ENCODE measurements around the gene ANKS1B. TPM values are rescaled to one million over a fixed set of nuclear protein-coding genes. Genes with fewer than 3 reads are reported as not detected.

ANKS1B gene
- total RNA-seq, 4 donors from 2014 or later = 34.5 to 81.9 (median 71.1) TPM

DNA sequence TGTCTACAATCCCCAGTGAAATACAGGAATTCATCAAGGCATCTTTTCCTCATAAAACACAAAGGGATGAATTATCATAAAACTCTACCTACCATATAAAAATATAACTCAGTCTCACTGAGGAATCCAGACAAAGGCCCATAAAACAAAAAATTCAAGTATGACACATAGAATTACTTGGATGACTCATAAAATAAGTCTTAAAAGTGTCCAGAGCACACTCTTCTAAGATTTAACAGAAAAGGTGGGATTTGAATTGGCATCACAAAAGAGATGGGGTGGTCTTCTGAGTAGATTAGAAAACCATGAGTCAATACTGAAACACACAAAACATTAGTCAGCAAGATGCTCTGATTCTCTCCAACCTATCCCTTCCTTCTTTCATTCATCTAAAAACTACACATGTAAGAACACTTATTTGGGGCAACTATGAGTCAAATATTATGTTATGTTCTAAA, 539.8 kb downstream of the ANKS1B start:
- Histone ChIP-seq H3K9me3 (no peaks in the 10 kb centered on the region), H3K27me3 (no peaks in the 10 kb centered on the region), H3K36me3 (no peaks in the 10 kb centered on the region), H3K4me3 (replicated peaks in 1 of 3) (no peak overlapping the region), H3K4me1 (no peaks in the 10 kb centered on the region), H3K27ac (no peak overlapping the region)
- intact Hi-C loops (cut with DNase I) = no loop called here
- no peak for TF ChIP-seq POLR2A (IDR thresholded peaks at IDR 0.05)
- TF ChIP-seq, protein P1, sequence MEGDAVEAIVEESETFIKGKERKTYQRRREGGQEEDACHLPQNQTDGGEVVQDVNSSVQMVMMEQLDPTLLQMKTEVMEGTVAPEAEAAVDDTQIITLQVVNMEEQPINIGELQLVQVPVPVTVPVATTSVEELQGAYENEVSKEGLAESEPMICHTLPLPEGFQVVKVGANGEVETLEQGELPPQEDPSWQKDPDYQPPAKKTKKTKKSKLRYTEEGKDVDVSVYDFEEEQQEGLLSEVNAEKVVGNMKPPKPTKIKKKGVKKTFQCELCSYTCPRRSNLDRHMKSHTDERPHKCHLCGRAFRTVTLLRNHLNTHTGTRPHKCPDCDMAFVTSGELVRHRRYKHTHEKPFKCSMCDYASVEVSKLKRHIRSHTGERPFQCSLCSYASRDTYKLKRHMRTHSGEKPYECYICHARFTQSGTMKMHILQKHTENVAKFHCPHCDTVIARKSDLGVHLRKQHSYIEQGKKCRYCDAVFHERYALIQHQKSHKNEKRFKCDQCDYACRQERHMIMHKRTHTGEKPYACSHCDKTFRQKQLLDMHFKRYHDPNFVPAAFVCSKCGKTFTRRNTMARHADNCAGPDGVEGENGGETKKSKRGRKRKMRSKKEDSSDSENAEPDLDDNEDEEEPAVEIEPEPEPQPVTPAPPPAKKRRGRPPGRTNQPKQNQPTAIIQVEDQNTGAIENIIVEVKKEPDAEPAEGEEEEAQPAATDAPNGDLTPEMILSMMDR (IDR thresholded peaks at IDR 0.05) = no peak
- no peak for DNase-seq

DNA sequence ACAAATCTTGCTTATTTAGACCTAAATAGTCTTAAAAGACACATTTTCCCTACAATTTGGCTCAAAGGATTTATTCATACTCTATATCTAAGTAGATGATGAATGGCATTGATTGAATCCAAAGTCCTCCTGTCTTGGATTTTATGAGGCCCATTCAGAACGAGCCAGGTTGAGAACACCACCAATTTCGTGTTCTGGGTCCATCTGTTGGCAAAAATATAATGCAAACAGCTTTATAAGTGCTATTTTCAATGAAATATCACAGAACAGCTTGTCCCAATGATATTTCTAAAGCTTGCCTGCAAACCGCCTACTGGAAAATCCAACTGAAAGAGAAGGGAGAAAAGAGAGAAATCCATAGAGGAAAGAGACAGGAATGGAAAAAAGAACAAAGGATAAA, 542.0 kb downstream of the ANKS1B start:
- TF ChIP-seq, protein P1 (IDR thresholded peaks at IDR 0.05) = no peak
- TF ChIP-seq POLR2A (IDR thresholded peaks at IDR 0.05) = no peak
- H3K27ac ChIP-seq = no peak overlapping the region
- no peaks in the 10 kb centered on the region for H3K9me3 ChIP-seq
- WGBS, 2 donors = 70 to 81% methylated on average over 3 of the region's 3 CpGs
- H3K4me1 ChIP-seq = no peaks in the 10 kb centered on the region
- no peak for DNase-seq
- no peaks in the 10 kb centered on the region for H3K27me3 ChIP-seq
- H3K4me3 ChIP-seq (replicated peaks in 1 of 3) = peak overlapping the region in 1 of 3 donors; percentile 0
- no peaks in the 10 kb centered on the region for H3K36me3 ChIP-seq
- intact Hi-C loops (cut with DNase I) = no loop called here

DNA sequence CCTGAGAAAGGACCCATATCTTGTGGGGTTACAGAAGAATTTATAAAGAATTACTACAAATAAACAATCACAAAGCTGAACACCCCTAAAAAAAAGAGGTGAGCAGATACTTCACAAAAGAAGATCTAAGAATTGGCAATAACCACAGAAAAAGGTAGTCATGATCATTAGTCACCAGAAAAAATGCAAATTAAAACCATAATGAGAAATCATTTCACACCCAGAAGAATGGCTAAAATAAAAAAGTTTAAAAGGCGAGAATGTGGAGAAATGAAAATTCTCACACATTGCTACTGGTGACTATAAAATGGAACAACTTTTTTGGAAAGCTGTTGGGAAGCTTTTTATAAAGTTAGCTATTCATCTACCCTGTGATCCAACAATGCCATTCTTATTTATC, 545.3 kb downstream of the ANKS1B start:
- intact Hi-C loops (cut with DNase I) = no loop called here
- H3K36me3 ChIP-seq = no peaks in the 10 kb centered on the region
- H3K27ac ChIP-seq = no peak overlapping the region
- H3K4me1 ChIP-seq = no peaks in the 10 kb centered on the region
- no peak for DNase-seq
- WGBS, 2 donors = 92 to 93% methylated on average over 1 of the region's 1 CpG
- H3K9me3 ChIP-seq = no peaks in the 10 kb centered on the region
- H3K4me3 ChIP-seq (replicated peaks in 1 of 3) = no peak overlapping the region
- no peaks in the 10 kb centered on the region for H3K27me3 ChIP-seq
- TF ChIP-seq POLR2A (IDR thresholded peaks at IDR 0.05) = no peak
- TF ChIP-seq, protein P1 (IDR thresholded peaks at IDR 0.05) = no peak

DNA sequence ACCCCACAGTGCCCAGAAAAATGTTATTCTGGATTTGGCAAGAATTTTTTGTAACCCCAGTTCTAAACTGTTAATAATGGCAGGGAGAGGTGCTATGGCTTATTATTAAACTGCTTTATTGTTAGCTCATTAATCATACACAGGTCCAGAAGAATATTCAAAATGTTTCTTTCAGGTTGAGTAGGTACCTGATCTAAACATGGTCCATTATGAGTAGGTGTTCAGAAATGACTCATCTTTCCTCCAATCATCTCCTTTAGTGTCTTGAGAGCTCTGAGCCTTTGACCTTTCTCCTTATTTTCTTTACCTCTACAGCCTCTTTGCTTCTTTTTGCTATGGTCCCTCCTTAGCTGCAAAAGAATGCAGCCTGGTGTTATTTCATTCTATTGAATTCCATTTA, 548.2 kb downstream of the ANKS1B start:
- intact Hi-C loops (cut with DNase I) = no loop called here
- H3K27me3 ChIP-seq = no peaks in the 10 kb centered on the region

DNA sequence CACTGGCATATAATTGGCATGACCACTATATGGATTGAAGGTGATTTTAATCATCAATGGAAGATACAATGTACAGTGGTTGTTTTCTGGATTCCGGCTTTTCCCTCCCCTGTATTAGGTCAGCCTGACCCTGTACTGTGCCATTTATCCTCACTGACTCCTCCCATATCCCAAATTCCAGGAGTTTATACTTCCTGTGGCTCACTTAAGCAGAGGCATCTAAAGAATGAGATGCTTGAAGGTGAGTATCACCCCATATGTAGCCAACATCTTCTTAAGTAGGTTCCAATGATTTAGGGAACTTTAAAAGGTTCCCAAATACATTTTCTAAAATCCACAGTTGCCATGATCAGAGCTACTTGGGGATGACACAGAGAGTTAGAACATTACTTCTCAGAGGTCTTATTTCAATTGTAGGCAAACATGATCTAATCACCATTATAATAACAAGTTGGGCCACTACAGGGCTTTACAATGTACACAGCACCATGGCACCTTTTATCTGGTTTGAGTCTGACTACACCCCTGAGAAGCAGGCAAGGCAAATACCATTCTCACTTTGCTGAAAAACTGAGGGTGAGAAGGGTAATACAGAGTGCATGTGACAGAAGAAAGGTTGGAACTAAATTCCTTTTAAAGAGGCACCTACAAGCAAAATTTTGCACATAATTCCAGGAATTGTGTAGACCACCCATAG, 549.5 kb downstream of the ANKS1B start:
- Histone ChIP-seq H3K9me3 (no peaks in the 10 kb centered on the region), H3K4me3 (replicated peaks in 1 of 3) (no peak overlapping the region), H3K27ac (no peak overlapping the region), H3K36me3 (no peaks in the 10 kb centered on the region), H3K27me3 (no peaks in the 10 kb centered on the region), H3K4me1 (no peaks in the 10 kb centered on the region)
- 84 to 88% methylated on average over 1 of the region's 1 CpG for WGBS, 2 donors
- no peak for DNase-seq
- intact Hi-C loops (cut with DNase I) = no loop called here
- TF ChIP-seq POLR2A (IDR thresholded peaks at IDR 0.05) = no peak
- TF ChIP-seq, protein P1 (IDR thresholded peaks at IDR 0.05) = no peak

More for the DNA sequence above, 548.2 kb downstream of the ANKS1B start:
- Histone ChIP-seq H3K4me3 (replicated peaks in 1 of 3) (no peak overlapping the region), H3K36me3 (no peaks in the 10 kb centered on the region), H3K9me3 (no peaks in the 10 kb centered on the region), H3K27ac (no peak overlapping the region), H3K4me1 (no peaks in the 10 kb centered on the region)
- TF ChIP-seq, protein P1 (IDR thresholded peaks at IDR 0.05) = no peak
- no peak for TF ChIP-seq POLR2A (IDR thresholded peaks at IDR 0.05)
- no peak for DNase-seq

Measured in thyroid gland (tissue), 4 donors.